Ascending aorta (tissue), 2 donors: ENCODE results near the gene TRIM51. TPM values are rescaled to one million over a fixed set of nuclear protein-coding genes. Genes with fewer than 3 reads are reported as not detected.
"Not testable (repeated sequence)": the region's sequence is repeated elsewhere in the genome, so short reads cannot be mapped to it uniquely, and the experiment has no call there.

ENCODE experiments used
- DNase-seq, 2 donors: peaks; one replicate each; pipeline ENCODE4 v3.0.0-alpha.2; 2019; ENCODE audit warnings: low spot score in 2 of 2
- H3K27ac ChIP-seq, 2 donors: fragments of 200-600 bp; sonication (generic); one replicate each; pipeline ENCODE4 v1.5.1; 2016 to 2017; ENCODE audit warnings: mild to moderate bottlenecking in 1 of 2
- H3K27me3 ChIP-seq: fragments of 200-600 bp; sonication (generic); one replicate; pipeline ENCODE4 v1.5.1; 2017
- H3K36me3 ChIP-seq, 2 donors: fragments of 200-600 bp; sonication (generic); one replicate each; pipeline ENCODE4 v1.5.1; 2016
- H3K4me1 ChIP-seq, 2 donors: fragments of 200-600 bp; sonication (generic); one replicate each; pipeline ENCODE4 v1.5.1; 2016 to 2017; ENCODE audit warnings: mild to moderate bottlenecking in 1 of 2
- H3K4me3 ChIP-seq, 2 donors: fragments of 200-600 bp; sonication (generic); one replicate each; pipeline ENCODE4 v1.5.1; 2016 to 2017; ENCODE audit warnings: mild to moderate bottlenecking in 1 of 2
- H3K9me3 ChIP-seq, 2 donors: fragments of 200-600 bp; sonication (generic); one replicate each; pipeline ENCODE4 v1.5.1; 2016
- intact Hi-C: fragments of 100-400 bp; cut with DNase I; formaldehyde crosslinking; loops from one replicate; pipeline ENCODE4 v1.15.1; 2023
- total RNA-seq: library from RNA; depleted of rRNA; stranded (reverse); fragments of >200 nt; gene quantifications from one replicate; pipeline ENCODE4 v1.1.0, GENCODE V29; 2016
- TF ChIP-seq, protein P1 (sequence below), 3 experiments: fragments of 200-600 bp in 2 of 3; fragments of 450-650 bp in 1 of 3; sonication (generic) in 2 of 3; IDR thresholded peaks; one replicate each; pipeline ENCODE4 v1.5.1; 2016 to 2019; ENCODE audit warnings: antibody characterized with exemption in 3 of 3, mild to moderate bottlenecking in 1 of 3, moderate library complexity in 1 of 3

Gene TRIM51
- total RNA-seq, 1 donor from 2014 or later, result not detected

DNA sequence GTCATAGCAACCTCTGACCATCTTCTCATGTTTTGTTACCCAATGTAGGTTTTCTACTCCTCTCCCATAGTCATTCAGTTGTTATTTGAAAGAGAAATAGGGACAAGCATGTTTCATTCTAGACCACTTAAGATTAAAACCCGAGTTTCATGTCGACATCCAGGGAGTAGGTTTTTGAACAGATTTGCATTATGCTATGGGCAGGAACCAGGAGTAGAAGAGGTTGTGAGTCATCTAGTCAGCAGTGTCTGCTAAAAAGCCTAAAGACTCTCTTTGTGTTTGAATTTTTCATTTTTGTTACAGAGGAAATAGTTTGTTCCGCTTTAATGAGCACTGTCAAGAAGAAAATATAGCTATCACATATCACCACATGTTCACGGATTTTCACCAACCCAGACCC lies 1.9 kb downstream of the TRIM51 start:
- H3K36me3 ChIP-seq, H3K27me3 ChIP-seq, H3K4me3 ChIP-seq, H3K4me1 ChIP-seq, intact Hi-C loops, H3K9me3 ChIP-seq, H3K27ac ChIP-seq, DNase-seq: not testable (repeated sequence)

DNA sequence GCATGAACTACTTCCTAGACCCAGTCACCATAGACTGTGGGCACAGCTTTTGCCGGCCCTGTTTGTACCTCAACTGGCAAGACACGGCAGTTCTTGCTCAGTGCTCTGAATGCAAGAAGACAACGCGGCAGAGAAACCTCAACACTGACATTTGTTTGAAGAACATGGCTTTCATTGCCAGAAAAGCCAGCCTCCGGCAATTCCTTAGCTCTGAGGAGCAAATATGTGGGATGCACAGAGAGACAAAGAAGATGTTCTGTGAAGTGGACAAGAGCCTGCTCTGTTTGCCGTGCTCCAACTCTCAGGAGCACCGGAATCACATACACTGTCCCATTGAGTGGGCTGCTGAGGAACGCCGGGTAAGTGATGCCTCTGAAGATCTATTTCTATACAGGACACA lies 2.4 kb downstream of the TRIM51 start:
- H3K27ac ChIP-seq, H3K27me3 ChIP-seq: not testable (repeated sequence)

DNA sequence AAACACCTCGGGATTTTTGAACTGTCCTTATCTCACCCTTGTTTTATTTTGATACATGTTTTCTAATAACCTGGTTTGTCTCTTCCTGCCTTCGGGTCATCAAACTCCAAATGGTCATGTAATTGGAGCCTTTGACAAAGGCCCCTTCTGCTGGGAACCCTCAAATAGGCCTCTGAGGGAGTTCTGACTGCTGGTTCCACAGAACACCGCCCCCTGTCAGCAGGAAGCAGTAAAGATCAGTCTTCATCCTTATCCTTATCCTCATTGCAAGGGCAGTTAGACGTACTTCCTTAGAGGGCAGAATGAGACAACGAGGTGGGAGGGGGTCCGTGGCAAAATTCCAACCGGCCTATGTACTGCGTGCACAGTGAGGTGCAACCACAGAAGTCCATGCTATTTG lies 12.1 kb downstream of the TRIM51 start:
- intact Hi-C loops, result no loop called here
- Histone ChIP-seq H3K27ac (no peak overlapping the region), H3K27me3 (no peaks in the 10 kb centered on the region), H3K4me3 (no peak overlapping the region), H3K4me1 (no peaks in the 10 kb centered on the region), H3K9me3 (no peaks in the 10 kb centered on the region), H3K36me3 (no peaks in the 10 kb centered on the region)
- no peak for DNase-seq
- TF ChIP-seq, protein P1, sequence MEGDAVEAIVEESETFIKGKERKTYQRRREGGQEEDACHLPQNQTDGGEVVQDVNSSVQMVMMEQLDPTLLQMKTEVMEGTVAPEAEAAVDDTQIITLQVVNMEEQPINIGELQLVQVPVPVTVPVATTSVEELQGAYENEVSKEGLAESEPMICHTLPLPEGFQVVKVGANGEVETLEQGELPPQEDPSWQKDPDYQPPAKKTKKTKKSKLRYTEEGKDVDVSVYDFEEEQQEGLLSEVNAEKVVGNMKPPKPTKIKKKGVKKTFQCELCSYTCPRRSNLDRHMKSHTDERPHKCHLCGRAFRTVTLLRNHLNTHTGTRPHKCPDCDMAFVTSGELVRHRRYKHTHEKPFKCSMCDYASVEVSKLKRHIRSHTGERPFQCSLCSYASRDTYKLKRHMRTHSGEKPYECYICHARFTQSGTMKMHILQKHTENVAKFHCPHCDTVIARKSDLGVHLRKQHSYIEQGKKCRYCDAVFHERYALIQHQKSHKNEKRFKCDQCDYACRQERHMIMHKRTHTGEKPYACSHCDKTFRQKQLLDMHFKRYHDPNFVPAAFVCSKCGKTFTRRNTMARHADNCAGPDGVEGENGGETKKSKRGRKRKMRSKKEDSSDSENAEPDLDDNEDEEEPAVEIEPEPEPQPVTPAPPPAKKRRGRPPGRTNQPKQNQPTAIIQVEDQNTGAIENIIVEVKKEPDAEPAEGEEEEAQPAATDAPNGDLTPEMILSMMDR (IDR thresholded peaks at IDR 0.05), result no peak

More for the DNA sequence above, 2.4 kb downstream of the TRIM51 start:
- H3K36me3 ChIP-seq, intact Hi-C loops, DNase-seq, H3K4me3 ChIP-seq, H3K9me3 ChIP-seq, H3K4me1 ChIP-seq: not testable (repeated sequence)

DNA sequence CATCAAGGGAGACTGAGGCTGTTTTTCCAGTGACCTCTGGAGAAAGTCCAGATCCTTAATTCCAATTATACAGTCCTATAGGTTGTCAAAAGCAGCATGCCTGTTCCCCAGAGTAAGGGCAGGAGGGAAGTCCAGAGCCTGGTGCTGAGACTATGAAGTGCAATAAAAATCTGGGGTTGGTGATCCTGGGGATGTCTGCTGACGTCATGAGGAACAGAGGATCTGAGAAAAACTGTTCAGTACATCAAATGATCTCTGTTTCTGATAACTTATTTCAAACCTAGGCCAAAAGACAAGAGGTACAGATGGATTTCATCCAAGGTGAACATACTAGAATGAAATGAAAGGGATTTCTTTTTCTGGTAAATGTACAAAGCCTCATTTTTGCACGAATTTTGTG lies 19.2 kb downstream of the TRIM51 start:
- H3K27ac ChIP-seq, result no peak overlapping the region
- H3K4me1 ChIP-seq, result no peaks in the 10 kb centered on the region
- no peak for DNase-seq
- intact Hi-C loops, result no loop called here
- TF ChIP-seq, protein P1 (IDR thresholded peaks at IDR 0.05), result no peak
- no peak overlapping the region for H3K4me3 ChIP-seq
- no peaks in the 10 kb centered on the region for H3K36me3 ChIP-seq
- H3K9me3 ChIP-seq, result no peaks in the 10 kb centered on the region
- no peaks in the 10 kb centered on the region for H3K27me3 ChIP-seq

DNA sequence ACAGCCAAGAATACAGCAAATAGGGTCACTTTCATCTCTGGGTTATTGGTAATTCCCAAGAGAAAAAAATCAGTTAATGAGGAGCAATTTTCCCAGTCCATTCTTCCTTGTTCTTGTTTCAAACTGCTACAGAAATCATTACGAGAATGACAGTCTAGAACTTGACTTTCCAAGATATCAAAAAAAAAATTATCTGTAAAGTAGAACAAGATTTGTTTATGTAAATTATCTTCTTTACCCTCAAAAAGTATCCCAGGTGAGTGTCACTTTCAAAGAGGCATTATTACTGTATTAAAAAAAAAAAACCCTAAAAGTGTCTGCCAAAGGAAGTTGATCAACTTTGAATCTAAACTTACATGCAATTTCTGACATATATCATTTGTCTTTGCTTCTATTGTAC lies 31.4 kb downstream of the TRIM51 start, which contains the start of gene OR5W2:
Gene OR5W2, minus strand, starts transcription at position 101 of the 400 bp plus-strand sequence. Its CDS starts 0 bp downstream, at position 101.
- Histone ChIP-seq H3K4me1 (no peaks in the 10 kb centered on the region), H3K27ac (no peak within 1 kb of the TSS), H3K27me3 (no peaks in the 10 kb centered on the region), H3K4me3 (no peak within 1 kb of the TSS), H3K9me3 (no peaks in the 10 kb centered on the region), H3K36me3 (no peaks in the 10 kb centered on the region)
- intact Hi-C loops, result no loop called here
- no peak for DNase-seq
- TF ChIP-seq, protein P1 (IDR thresholded peaks at IDR 0.05), result no peak

DNA sequence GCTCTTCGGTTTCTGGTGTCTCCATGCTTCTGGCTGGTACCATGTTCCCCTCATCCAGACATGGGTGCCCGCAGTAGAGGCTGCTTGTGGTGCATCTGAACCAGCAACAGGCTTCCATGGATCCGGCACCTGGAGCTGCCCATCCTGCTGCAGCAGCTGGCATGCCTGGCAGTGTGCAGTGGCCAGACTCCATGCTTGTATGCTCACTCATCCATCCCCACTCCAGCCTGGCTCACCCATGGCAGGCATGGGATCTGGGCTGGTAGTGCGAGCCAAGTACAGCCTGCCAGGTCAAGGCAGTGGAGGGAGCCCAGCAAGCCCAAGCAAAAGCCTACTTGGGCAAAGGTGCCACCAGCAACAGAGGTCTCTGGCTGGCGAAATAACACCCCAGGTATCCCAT lies 37.4 kb downstream of the TRIM51 start:
- no peak overlapping the region for H3K4me3 ChIP-seq
- H3K9me3 ChIP-seq, result no peaks in the 10 kb centered on the region
- TF ChIP-seq, protein P1 (IDR thresholded peaks at IDR 0.05), result no peak
- H3K4me1 ChIP-seq, result no peaks in the 10 kb centered on the region
- DNase-seq, result no peak
- H3K36me3 ChIP-seq, result no peaks in the 10 kb centered on the region
- H3K27ac ChIP-seq, result no peak overlapping the region
- intact Hi-C loops, result no loop called here
- H3K27me3 ChIP-seq, result no peaks in the 10 kb centered on the region

DNA sequence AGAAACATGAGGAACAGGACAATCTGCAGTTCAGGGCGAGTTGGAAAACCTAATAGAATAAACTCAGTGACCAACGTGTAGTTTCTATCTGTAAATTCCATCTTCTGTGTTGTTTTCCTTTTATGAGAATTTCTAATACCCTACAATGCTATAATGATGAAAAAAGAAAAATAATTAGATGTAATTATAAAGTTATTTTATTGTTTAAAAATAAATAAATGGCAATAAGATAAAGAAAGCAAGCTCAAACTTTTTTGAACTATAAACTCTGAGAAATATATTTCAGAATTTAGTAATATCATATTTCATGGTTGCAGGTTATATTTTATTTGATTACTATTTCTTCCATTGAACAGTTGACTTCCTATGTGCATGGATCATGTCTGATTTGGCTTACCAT lies 53.2 kb downstream of the TRIM51 start, which contains the start of gene OR5I1:
Gene OR5I1, minus strand, starts transcription at position 101 of the 400 bp plus-strand sequence. Its CDS starts 0 bp downstream, at position 101.
- Histone ChIP-seq H3K27me3 (no peaks in the 10 kb centered on the region), H3K27ac (no peak within 1 kb of the TSS), H3K4me1 (no peaks in the 10 kb centered on the region), H3K9me3 (no peaks in the 10 kb centered on the region), H3K36me3 (no peaks in the 10 kb centered on the region), H3K4me3 (no peak within 1 kb of the TSS)
- no peak for DNase-seq
- TF ChIP-seq, protein P1 (IDR thresholded peaks at IDR 0.05), result no peak
- intact Hi-C loops, result no loop called here
